ENCODE measurements around the gene LIN37. TPM values are rescaled to one million over a fixed set of nuclear protein-coding genes. Genes with fewer than 3 reads are reported as not detected.
"Not testable (repeated sequence)": the region's sequence is repeated elsewhere in the genome, so short reads cannot be mapped to it uniquely, and the experiment has no call there.

LIN37 gene
- total RNA-seq, 4 donors from 2014 or later: 5.7 to 13.4 (median 9.5) TPM

GRCh38 chr19:35792888-35793287 is 44.5 kb downstream of the LIN37 start:
- TF ChIP-seq POLR2A (IDR thresholded peaks at IDR 0.05) (no peak), CTCF (IDR thresholded peaks at IDR 0.05) (no peak)
- Histone ChIP-seq H3K36me3 (no peaks in the 10 kb centered on the region), H3K9me3 (no peaks in the 10 kb centered on the region), H3K27me3 (peaks cover 0 to 43% (median 5%) of the 10 kb centered on the region in 4 donors), H3K4me3 (no peak overlapping the region), H3K27ac (no peak overlapping the region), H3K4me1 (no peaks in the 10 kb centered on the region)
- intact Hi-C loops (cut with DNase I): no loop called here
- 11 to 71% methylated on average over 1 to 5 of the region's 8 CpGs for WGBS, 2 donors
- DNase-seq: no peak

GRCh38 chr19:35793381-35794165 is 45.2 kb downstream of the LIN37 start:
- intact Hi-C loops (cut with DNase I): no loop called here
- Histone ChIP-seq H3K27me3 (peaks cover 0 to 50% (median 5%) of the 10 kb centered on the region in 4 donors), H3K9me3 (no peaks in the 10 kb centered on the region), H3K4me3 (no peak overlapping the region), H3K27ac (no peak overlapping the region), H3K4me1 (no peaks in the 10 kb centered on the region), H3K36me3 (no peaks in the 10 kb centered on the region)
- TF ChIP-seq CTCF (IDR thresholded peaks at IDR 0.05): no peak
- no peak for TF ChIP-seq POLR2A (IDR thresholded peaks at IDR 0.05)
- WGBS, 2 donors: 59 to 78% methylated on average over 7 of the region's 7 CpGs
- no peak for DNase-seq

DNA sequence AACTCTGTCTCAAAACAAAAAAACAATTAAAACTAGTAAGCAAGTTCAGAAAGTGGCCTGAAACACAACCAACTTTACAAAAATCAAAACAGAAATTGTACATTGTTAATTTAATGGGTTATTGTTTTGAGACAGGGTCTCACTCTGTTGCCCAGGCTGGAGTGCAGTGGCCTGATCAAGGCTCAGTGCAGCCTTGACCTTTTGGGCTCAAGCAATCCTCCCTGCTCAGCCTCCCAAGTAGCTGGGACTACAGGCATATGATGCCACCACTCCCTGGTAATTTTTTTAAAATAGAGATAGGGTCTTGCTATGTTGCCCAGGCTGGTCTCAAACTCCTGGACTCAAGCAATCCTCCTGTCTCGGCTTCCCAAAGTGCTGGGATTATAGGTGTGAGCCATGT is 47.2 kb downstream of the LIN37 start:
- H3K27me3 ChIP-seq: peaks cover 0 to 63% (median 5%) of the 10 kb centered on the region in 4 donors
- intact Hi-C loops (cut with DNase I); H3K36me3 ChIP-seq; H3K4me1 ChIP-seq; H3K27ac ChIP-seq; H3K4me3 ChIP-seq; DNase-seq; H3K9me3 ChIP-seq: not testable (repeated sequence)
- 69 to 78% methylated on average over 1 of the region's 1 CpG for WGBS, 2 donors

DNA sequence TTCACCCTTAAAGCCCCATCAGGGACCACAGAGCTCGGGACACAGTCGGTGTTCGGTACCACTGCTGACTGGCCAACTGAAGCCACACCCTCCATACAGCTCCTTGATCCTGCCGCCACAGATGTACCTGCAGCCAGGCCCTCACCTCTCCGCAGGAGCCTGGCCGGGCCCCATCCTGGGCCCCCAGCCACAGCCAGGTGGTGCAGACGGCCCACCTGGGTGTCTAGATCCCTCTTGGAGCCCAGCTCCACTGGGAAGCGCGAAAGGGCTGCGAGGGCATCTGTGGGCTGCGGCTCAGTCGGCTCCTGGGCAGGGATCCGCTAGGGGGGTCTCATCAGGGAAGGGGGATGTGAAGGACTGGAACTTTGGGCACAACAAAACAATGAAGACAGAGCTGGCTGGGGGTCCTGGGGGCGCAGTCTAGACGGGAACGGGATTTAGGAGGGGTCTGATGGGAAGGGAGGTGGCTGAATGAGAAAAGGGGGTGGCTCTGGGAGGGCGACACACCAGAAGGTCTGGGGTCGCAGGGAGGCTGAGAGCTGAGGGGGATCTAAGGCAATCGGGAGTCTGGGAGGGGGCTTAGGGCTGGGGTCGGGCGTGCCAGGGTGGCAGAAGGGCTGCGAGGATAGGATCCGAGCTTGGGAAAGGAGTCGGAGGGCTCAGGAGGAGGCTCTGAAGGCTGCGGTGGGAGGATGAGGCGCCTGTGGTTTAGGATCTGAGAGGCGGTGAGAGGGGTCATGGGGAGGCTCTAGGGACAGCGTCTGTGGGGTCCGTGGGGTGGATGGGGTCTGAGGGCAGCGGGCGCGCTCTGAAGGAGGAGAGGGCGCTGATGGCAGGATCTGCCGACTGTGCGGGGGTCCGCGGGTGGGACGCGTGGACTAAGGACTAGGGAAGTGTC is 48.5 kb downstream of the LIN37 start:
- no peaks in the 10 kb centered on the region for H3K4me1 ChIP-seq
- TF ChIP-seq POLR2A (IDR thresholded peaks at IDR 0.05) (no peak), CTCF (IDR thresholded peaks at IDR 0.05) (no peak)
- H3K27me3 ChIP-seq: peaks cover 0 to 75% (median 5%) of the 10 kb centered on the region in 4 donors
- H3K4me3 ChIP-seq: peak overlapping the region in 2 of 4 donors; percentile 15 to 43
- no peak overlapping the region for H3K27ac ChIP-seq
- H3K9me3 ChIP-seq: no peaks in the 10 kb centered on the region
- DNase-seq: no peak
- intact Hi-C loops (cut with DNase I): no loop called here
- WGBS, 2 donors: 15 to 24% methylated on average over 28 to 29 of the region's 39 CpGs
- no peaks in the 10 kb centered on the region for H3K36me3 ChIP-seq

GRCh38 chr19:35797663-35798062 is 49.3 kb downstream of the LIN37 start:
- peaks cover 0 to 71% (median 5%) of the 10 kb centered on the region in 4 donors for H3K27me3 ChIP-seq
- DNase-seq: no peak

More at GRCh38 chr19:35797663-35798062, 49.3 kb downstream of the LIN37 start:
- Histone ChIP-seq H3K9me3 (no peaks in the 10 kb centered on the region), H3K36me3 (no peaks in the 10 kb centered on the region), H3K4me3 (peak overlapping the region in 2 of 4 donors; percentile 15 to 43), H3K27ac (no peak overlapping the region), H3K4me1 (no peaks in the 10 kb centered on the region)
- intact Hi-C loops (cut with DNase I): no loop called here
- 6 to 14% methylated on average over 6 of the region's 15 CpGs for WGBS, 2 donors
- no peak for TF ChIP-seq CTCF (IDR thresholded peaks at IDR 0.05)
- no peak for TF ChIP-seq POLR2A (IDR thresholded peaks at IDR 0.05)
